GM23338 (cell line): Measurements from ENCODE around the gene THBS1. TPM values are rescaled to one million over a fixed set of nuclear protein-coding genes. Genes with fewer than 3 reads are reported as not detected.

Experiments
- ATAC-seq: fragments of 200-7000 bp; cut with Tn5 transposase; 3 replicates; pipeline ENCODE4 v1.9.1; 2020
- DNase-seq: peaks from one replicate; pipeline ENCODE4 v3.0.0-alpha.2; 2015; ENCODE audit warnings: low spot score
- H2AFZ ChIP-seq: fragments of 200-600 bp; sonication (generic); 2 replicates; pipeline ENCODE4 v1.8.0; 2016; ENCODE audit warnings: antibody characterized with exemption, mild to moderate bottlenecking, moderate library complexity
- H3F3A ChIP-seq: fragments of 200-600 bp; sonication (generic); replicated peaks from 2 replicates; pipeline ENCODE4 v1.8.0; 2017; ENCODE audit warnings: antibody characterized with exemption, mixed run types, low read depth
- H3K27ac ChIP-seq: fragments of 200-600 bp; sonication (generic); 2 replicates; pipeline ENCODE4 v1.6.1; 2016; ENCODE audit warnings: low read depth
- H3K27me3 ChIP-seq: fragments of 200-600 bp; sonication (generic); 2 replicates; pipeline ENCODE4 v1.8.0; 2016; ENCODE audit warnings: mild to moderate bottlenecking, mixed run types, moderate library complexity; ENCODE audit not compliant: insufficient read depth
- H3K36me3 ChIP-seq: fragments of 200-600 bp; sonication (generic); 2 replicates; pipeline ENCODE4 v1.8.0; 2016; ENCODE audit warnings: mild to moderate bottlenecking; ENCODE audit not compliant: insufficient read depth
- H3K4me1 ChIP-seq: fragments of 200-600 bp; sonication (generic); 2 replicates; pipeline ENCODE4 v1.8.0; 2016; ENCODE audit warnings: mild to moderate bottlenecking, moderate library complexity; ENCODE audit not compliant: insufficient read depth
- H3K4me2 ChIP-seq: fragments of 200-600 bp; sonication (generic); 2 replicates; pipeline ENCODE4 v1.7.1; 2017; ENCODE audit warnings: mixed run types
- H3K4me3 ChIP-seq: fragments of 200-600 bp; sonication (generic); 2 replicates; pipeline ENCODE4 v1.6.1; 2016; ENCODE audit warnings: mixed run types
- H3K79me2 ChIP-seq: fragments of 200-600 bp; sonication (generic); replicated peaks from 2 replicates; pipeline ENCODE4 v1.8.0; 2017; ENCODE audit warnings: mild to moderate bottlenecking; ENCODE audit not compliant: insufficient read depth
- H3K9me2 ChIP-seq: fragments of 200-600 bp; sonication (generic); 2 replicates; pipeline ENCODE4 v1.8.0; 2017; ENCODE audit not compliant: insufficient read depth
- H4K20me1 ChIP-seq: fragments of 200-600 bp; sonication (generic); replicated peaks from 2 replicates; pipeline ENCODE4 v1.8.0; 2017; ENCODE audit warnings: mild to moderate bottlenecking; ENCODE audit not compliant: insufficient read depth
- H3K27ac Mint-ChIP-seq: 2 replicates; pipeline ENCODE4 v1.8.0; 2020; ENCODE audit warnings: inconsistent platforms, mild to moderate bottlenecking, moderate library complexity, mixed read lengths
- H3K27me3 Mint-ChIP-seq: 3 replicates; pipeline ENCODE4 v1.8.0; 2022; ENCODE audit warnings: low read depth, mild to moderate bottlenecking, moderate library complexity, mixed read lengths, inconsistent platforms; ENCODE audit not compliant: insufficient read depth, poor library complexity
- H3K36me3 Mint-ChIP-seq: 3 replicates; pipeline ENCODE4 v1.8.0; 2021; ENCODE audit warnings: low read depth, mild to moderate bottlenecking, inconsistent platforms, moderate library complexity, mixed read lengths
- H3K4me1 Mint-ChIP-seq: 3 replicates; pipeline ENCODE4 v1.8.0; 2020; ENCODE audit warnings: mild to moderate bottlenecking, inconsistent platforms, mixed read lengths
- H3K4me3 Mint-ChIP-seq: 3 replicates; pipeline ENCODE4 v1.8.0; 2021; ENCODE audit warnings: moderate library complexity, mild to moderate bottlenecking, inconsistent platforms, mixed read lengths
- H3K9me3 Mint-ChIP-seq: 3 replicates; pipeline ENCODE4 v1.8.0; 2020; ENCODE audit warnings: moderate library complexity, mild to moderate bottlenecking, inconsistent platforms, mixed read lengths
- CREB1 ChIP-seq: fragments of 250-450 bp; sonication (Bioruptor Pico); IDR thresholded peaks from 2 replicates; pipeline ENCODE4 v1.5.0; 2020; ENCODE audit warnings: low read depth, mild to moderate bottlenecking, moderate library complexity
- CTCF ChIP-seq, 2 experiments: fragments of 200-600 bp in 1 of 2; sonication (generic) in 1 of 2; conservative IDR thresholded peaks; 2 replicates each; pipeline versions ENCODE4 v1.5.1 to v1.6.1; 2016 to 2017; ENCODE audit warnings: antibody characterized with exemption in 2 of 2, low read depth in 2 of 2, mild to moderate bottlenecking in 2 of 2, moderate library complexity in 1 of 2
- ETS1 ChIP-seq: IDR thresholded peaks from 2 replicates; pipeline ENCODE4 v1.6.1; 2016; ENCODE audit warnings: antibody characterized with exemption
- EZH2 ChIP-seq: fragments of 200-600 bp; sonication (generic); IDR thresholded peaks from one replicate; pipeline ENCODE4 v1.8.0; 2017; ENCODE audit warnings: antibody characterized with exemption, mild to moderate bottlenecking, low read depth; ENCODE audit not compliant: unreplicated experiment
- EZH2phosphoT487 ChIP-seq: fragments of 200-600 bp; sonication (generic); IDR thresholded peaks from one replicate; pipeline ENCODE4 v1.8.1; 2018; ENCODE audit warnings: antibody characterized with exemption; ENCODE audit not compliant: unreplicated experiment
- NANOG ChIP-seq: IDR thresholded peaks from 2 replicates; pipeline ENCODE4 v1.6.1; 2016; ENCODE audit warnings: antibody characterized with exemption, borderline replicate concordance
- ZNF114 ChIP-seq: fragments of 250-450 bp; sonication (Bioruptor Pico); IDR thresholded peaks from 2 replicates; pipeline ENCODE4 v1.5.0; 2020; ENCODE audit warnings: mild to moderate bottlenecking, moderate library complexity
- ZNF462 ChIP-seq: fragments of 250-450 bp; sonication (Bioruptor Pico); IDR thresholded peaks from 2 replicates; pipeline ENCODE4 v1.5.0; 2020; ENCODE audit warnings: mild to moderate bottlenecking, moderate library complexity
- polyA plus RNA-seq: library from polyadenylated mRNA; unstranded; fragments of >200 nt; fragmentation: Nextera tagmentation; extraction: Ambion mirVana; gene quantifications from 2 replicates; pipeline ENCODE4 v1.2.1, GENCODE V29; 2016
- total RNA-seq: library from RNA; depleted of rRNA; stranded (reverse); fragments of >200 nt; shearing (Covaris generic); gene quantifications from 2 replicates; pipeline ENCODE4 v1.2.3, GENCODE V29; 2014

Gene THBS1
- total and polyA plus RNA-seq, 2 experiments from 2014 or later: 21.7 to 81.9 TPM

GRCh38 chr15:39613271-39613670 lies 32.4 kb downstream of the THBS1 start:
- Mint-ChIP-seq H3K36me3 (no peaks in the 10 kb centered on the region), H3K27ac (no peak overlapping the region), H3K4me1 (no peaks in the 10 kb centered on the region), H3K27me3 (peaks cover 1% of the 10 kb centered on the region), H3K4me3 (no peak overlapping the region), H3K9me3 (peaks cover 8% of the 10 kb centered on the region; the same call in 2 of the 3 replicates)
- ATAC-seq: no peak
- TF ChIP-seq CREB1 (CRISPR knock-in tag) (no peak), EZH2phosphoT487 (no peak), ETS1 (no peak), CTCF (conservative IDR thresholded peaks at IDR 0.05; ENCODE audit: low read depth in 2 of 2) (no peak), ZNF462 (no peak), NANOG (no peak), ZNF114 (no peak), EZH2 (no peak)
- Histone ChIP-seq H4K20me1 (no peaks in the 10 kb centered on the region), H3K4me3 (no peak overlapping the region), H2AFZ (no peak overlapping the region), H3K79me2 (no peaks in the 10 kb centered on the region), H3K27ac (no peak overlapping the region), H3K9me2 (0 out of 2 replicates have a peak, but pooled peaks cover 2% of the 10 kb centered on the region), H3K27me3 (no peaks in the 10 kb centered on the region), H3K4me2 (no peak overlapping the region), H3K36me3 (no peaks in the 10 kb centered on the region; the same call in 1 of the 2 replicates), H3K4me1 (no peaks in the 10 kb centered on the region), H3F3A (no peaks in the 10 kb centered on the region)
- no peak for DNase-seq
